OCI-LY1 (cell line): ENCODE measurements around the gene CACNA1C.

Experiments used
- H2AFZ ChIP-seq: fragments of 200-600 bp; sonication (generic), shearing (Covaris generic); 2 replicates; pipeline ENCODE4 v1.6.0; 2014; ENCODE audit warnings: antibody characterized with exemption, mild to moderate bottlenecking, low read length
- H3F3A ChIP-seq: fragments of 200-600 bp; sonication (generic), shearing (Covaris generic); 2 replicates; pipeline ENCODE4 v1.6.0; 2014; ENCODE audit warnings: mild to moderate bottlenecking, antibody characterized with exemption, low read length, moderate library complexity; ENCODE audit not compliant: insufficient read depth
- H3K27ac ChIP-seq: fragments of 200-600 bp; sonication (generic); 2 replicates; pipeline ENCODE4 v1.5.1; 2014; ENCODE audit warnings: low read length, mixed run types, mild to moderate bottlenecking, low read depth; ENCODE audit not compliant: poor library complexity, severe bottlenecking
- H3K27me3 ChIP-seq: fragments of 200-600 bp; sonication (generic); 2 replicates; pipeline ENCODE4 v1.6.0; 2014; ENCODE audit warnings: antibody characterized with exemption, mild to moderate bottlenecking, low read length, moderate library complexity; ENCODE audit not compliant: insufficient read depth
- H3K36me3 ChIP-seq: fragments of 200-600 bp; sonication (generic); 2 replicates; pipeline ENCODE4 v1.6.1; 2014; ENCODE audit warnings: mild to moderate bottlenecking, antibody characterized with exemption, low read length, moderate library complexity, mixed read lengths; ENCODE audit not compliant: insufficient read depth
- H3K4me1 ChIP-seq: fragments of 200-600 bp; sonication (generic); 2 replicates; pipeline ENCODE4 v1.5.1; 2014; ENCODE audit warnings: mild to moderate bottlenecking, low read length, moderate library complexity; ENCODE audit not compliant: insufficient read depth, severe bottlenecking
- H3K4me2 ChIP-seq: fragments of 200-600 bp; sonication (generic), shearing (Covaris generic); 2 replicates; pipeline ENCODE4 v1.6.1; 2014; ENCODE audit warnings: low read length
- H3K4me3 ChIP-seq: fragments of 200-600 bp; sonication (generic); 2 replicates; pipeline ENCODE4 v1.5.1; 2014; ENCODE audit warnings: low read length, low read depth, mild to moderate bottlenecking, mixed read lengths; ENCODE audit not compliant: poor library complexity, severe bottlenecking
- H3K79me2 ChIP-seq: fragments of 200-600 bp; shearing (Covaris generic); 2 replicates; pipeline ENCODE4 v1.6.1; 2016; ENCODE audit warnings: mixed run types, low read length, mixed read lengths; ENCODE audit not compliant: insufficient read depth
- H3K9ac ChIP-seq: fragments of 200-600 bp; sonication (generic), shearing (Covaris generic); 2 replicates; pipeline ENCODE4 v1.6.1; 2014; ENCODE audit warnings: mild to moderate bottlenecking, low read length, mixed read lengths
- H3K9me2 ChIP-seq: fragments of 200-600 bp; sonication (generic), shearing (Covaris generic); 2 replicates; pipeline ENCODE4 v1.6.1; 2014; ENCODE audit warnings: low read depth, mild to moderate bottlenecking, low read length, mixed read lengths
- H3K9me3 ChIP-seq: fragments of 200-600 bp; shearing (Covaris generic); 2 replicates; pipeline ENCODE4 v1.6.1; 2014; ENCODE audit warnings: low read length, mixed read lengths
- H4K20me1 ChIP-seq: fragments of 200-600 bp; sonication (generic), shearing (Covaris generic); 2 replicates; pipeline ENCODE4 v1.6.0; 2016; ENCODE audit warnings: mild to moderate bottlenecking, low read length; ENCODE audit not compliant: insufficient read depth
- CTCF ChIP-seq: fragments of 200-600 bp; sonication (generic), shearing (Covaris generic); IDR thresholded peaks from 2 replicates; pipeline ENCODE4 v1.5.1; 2017; ENCODE audit warnings: mild to moderate bottlenecking, antibody characterized with exemption, low read length, moderate library complexity, mixed read lengths
- EZH2 ChIP-seq: fragments of 200-600 bp; sonication (generic), shearing (Covaris generic); IDR thresholded peaks from 2 replicates; pipeline ENCODE4 v1.8.0; 2017; ENCODE audit warnings: borderline replicate concordance, mixed run types, mild to moderate bottlenecking, antibody characterized with exemption, low read length, moderate library complexity, mixed read lengths

The CACNA1C gene

GRCh38 chr12:2271961-2272360 lies 219.2 kb downstream of the CACNA1C start:
- Histone ChIP-seq H3K9me2 (no peaks in the 10 kb centered on the region), H3F3A (no peaks in the 10 kb centered on the region), H3K27me3 (no peaks in the 10 kb centered on the region), H3K9ac (no peak overlapping the region), H3K9me3 (no peaks in the 10 kb centered on the region), H3K4me1 (no peaks in the 10 kb centered on the region), H3K4me2 (no peak overlapping the region), H4K20me1 (no peaks in the 10 kb centered on the region), H3K4me3 (no peak overlapping the region), H3K36me3 (no peaks in the 10 kb centered on the region), H3K27ac (no peak overlapping the region), H3K79me2 (no peaks in the 10 kb centered on the region), H2AFZ (no peak overlapping the region)
- no peak for TF ChIP-seq CTCF
- TF ChIP-seq EZH2: no peak

GRCh38 chr12:2273288-2273687 lies 220.5 kb downstream of the CACNA1C start:
- Histone ChIP-seq H3K9me2 (no peaks in the 10 kb centered on the region), H3F3A (no peaks in the 10 kb centered on the region), H3K36me3 (no peaks in the 10 kb centered on the region), H3K9ac (no peak overlapping the region), H3K4me3 (no peak overlapping the region), H3K4me1 (no peaks in the 10 kb centered on the region), H3K9me3 (no peaks in the 10 kb centered on the region), H3K27ac (no peak overlapping the region), H3K4me2 (no peak overlapping the region), H3K79me2 (no peaks in the 10 kb centered on the region), H4K20me1 (no peaks in the 10 kb centered on the region), H2AFZ (no peak overlapping the region), H3K27me3 (no peaks in the 10 kb centered on the region)
- no peak for TF ChIP-seq EZH2
- TF ChIP-seq CTCF: peak; percentile 19; the same call in 1 of the 2 replicates

GRCh38 chr12:2273751-2274150 lies 221.0 kb downstream of the CACNA1C start:
- no peak overlapping the region for H2AFZ ChIP-seq
- no peak for TF ChIP-seq EZH2
- TF ChIP-seq CTCF: no peak
- H3K4me1 ChIP-seq: no peaks in the 10 kb centered on the region
- no peaks in the 10 kb centered on the region for H4K20me1 ChIP-seq
- no peak overlapping the region for H3K4me2 ChIP-seq
- no peak overlapping the region for H3K4me3 ChIP-seq
- no peaks in the 10 kb centered on the region for H3F3A ChIP-seq
- H3K9me2 ChIP-seq: no peaks in the 10 kb centered on the region
- no peaks in the 10 kb centered on the region for H3K27me3 ChIP-seq
- no peak overlapping the region for H3K9ac ChIP-seq
- H3K9me3 ChIP-seq: no peaks in the 10 kb centered on the region
- no peaks in the 10 kb centered on the region for H3K36me3 ChIP-seq
- H3K27ac ChIP-seq: no peak overlapping the region
- H3K79me2 ChIP-seq: no peaks in the 10 kb centered on the region
